SK-N-SH (cell line): ENCODE data around the gene PSD.

Experiments used
- ELF1 ChIP-seq: IDR thresholded peaks from 2 replicates; pipeline ENCODE4 v1.4.0; 2012
- EP300 ChIP-seq, 2 experiments: IDR thresholded peaks; 2 replicates each; pipeline versions ENCODE4 v1.4.0 to v1.6.1; 2012; ENCODE audit warnings: borderline replicate concordance in 1 of 2, low read depth in 1 of 2, low read length in 1 of 2
- JUND ChIP-seq: IDR thresholded peaks from 2 replicates; pipeline ENCODE4 v1.4.0; 2012
- MXI1 ChIP-seq: IDR thresholded peaks from 2 replicates; pipeline ENCODE4 v1.6.1; 2012; ENCODE audit warnings: mild to moderate bottlenecking, low read depth, low read length, improper control_type of control experiment
- POLR2AphosphoS5 ChIP-seq: IDR thresholded peaks from 2 replicates; pipeline ENCODE4 v1.6.1; 2012; ENCODE audit warnings: low read depth, low read length
- RCOR1 ChIP-seq: fragments of 150-350 bp; IDR thresholded peaks from 2 replicates; pipeline ENCODE4 v1.6.1; 2017; ENCODE audit warnings: antibody characterized with exemption, low read length
- RFX5 ChIP-seq: IDR thresholded peaks from 2 replicates; pipeline ENCODE4 v1.6.1; 2012; ENCODE audit warnings: mild to moderate bottlenecking, improper control_type of control experiment, low read length
- RXRA ChIP-seq: IDR thresholded peaks from 2 replicates; pipeline ENCODE4 v1.4.0; 2012; ENCODE audit warnings: low read depth, mild to moderate bottlenecking, borderline replicate concordance
- SIN3A ChIP-seq: IDR thresholded peaks from 2 replicates; pipeline ENCODE4 v1.6.1; 2012; ENCODE audit warnings: low read depth, mild to moderate bottlenecking, low read length, moderate library complexity, borderline replicate concordance
- SMC3 ChIP-seq: IDR thresholded peaks from 2 replicates; pipeline ENCODE4 v1.6.1; 2012; ENCODE audit warnings: low read depth, low read length, improper control_type of control experiment
- TEAD4 ChIP-seq: IDR thresholded peaks from 2 replicates; pipeline ENCODE4 v1.4.0; 2012; ENCODE audit warnings: mild to moderate bottlenecking, borderline replicate concordance; ENCODE audit not compliant: insufficient read depth
- TF ChIP-seq, protein P1 (sequence below): fragments of 200-600 bp; sonication (generic); IDR thresholded peaks from 2 replicates; pipeline ENCODE4 v1.6.1; 2017; ENCODE audit warnings: antibody characterized with exemption, mild to moderate bottlenecking, moderate library complexity
- TF ChIP-seq, protein P2 (sequence below): fragments of 150-350 bp; IDR thresholded peaks from 2 replicates; pipeline ENCODE4 v1.6.1; 2017; ENCODE audit warnings: antibody characterized with exemption, low read length, low read depth, borderline replicate concordance

DNA sequence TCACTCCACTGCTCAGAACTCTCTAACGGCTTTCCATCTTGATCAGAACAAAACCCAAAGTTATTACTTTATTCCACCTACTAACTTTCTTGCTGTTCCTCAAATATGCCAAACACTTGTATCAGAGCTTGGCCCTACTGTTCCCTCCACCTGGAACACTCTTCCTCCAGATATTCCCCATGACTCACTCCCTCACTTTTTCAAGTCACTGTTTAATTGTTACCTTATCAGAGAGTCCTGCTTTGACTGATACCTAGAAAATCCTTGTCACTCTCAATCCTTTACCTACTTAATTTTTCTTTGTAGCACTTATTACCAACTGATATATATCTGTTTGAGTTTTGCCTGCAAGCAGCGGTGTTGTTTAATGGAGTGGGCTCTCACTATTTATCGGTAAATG, 28.7 kb downstream of the PSD start:
- TF ChIP-seq, protein P1, sequence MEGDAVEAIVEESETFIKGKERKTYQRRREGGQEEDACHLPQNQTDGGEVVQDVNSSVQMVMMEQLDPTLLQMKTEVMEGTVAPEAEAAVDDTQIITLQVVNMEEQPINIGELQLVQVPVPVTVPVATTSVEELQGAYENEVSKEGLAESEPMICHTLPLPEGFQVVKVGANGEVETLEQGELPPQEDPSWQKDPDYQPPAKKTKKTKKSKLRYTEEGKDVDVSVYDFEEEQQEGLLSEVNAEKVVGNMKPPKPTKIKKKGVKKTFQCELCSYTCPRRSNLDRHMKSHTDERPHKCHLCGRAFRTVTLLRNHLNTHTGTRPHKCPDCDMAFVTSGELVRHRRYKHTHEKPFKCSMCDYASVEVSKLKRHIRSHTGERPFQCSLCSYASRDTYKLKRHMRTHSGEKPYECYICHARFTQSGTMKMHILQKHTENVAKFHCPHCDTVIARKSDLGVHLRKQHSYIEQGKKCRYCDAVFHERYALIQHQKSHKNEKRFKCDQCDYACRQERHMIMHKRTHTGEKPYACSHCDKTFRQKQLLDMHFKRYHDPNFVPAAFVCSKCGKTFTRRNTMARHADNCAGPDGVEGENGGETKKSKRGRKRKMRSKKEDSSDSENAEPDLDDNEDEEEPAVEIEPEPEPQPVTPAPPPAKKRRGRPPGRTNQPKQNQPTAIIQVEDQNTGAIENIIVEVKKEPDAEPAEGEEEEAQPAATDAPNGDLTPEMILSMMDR: no peak
- TF ChIP-seq ELF1: no peak
- no peak for TF ChIP-seq EP300 (IDR thresholded peaks at IDR 0.05; ENCODE audit: borderline replicate concordance in 1 of 2, low read depth in 1 of 2, low read length in 1 of 2)
- TF ChIP-seq RCOR1: no peak
- TF ChIP-seq TEAD4: no peak
- no peak for TF ChIP-seq POLR2AphosphoS5
- no peak for TF ChIP-seq JUND
- no peak for TF ChIP-seq RFX5
- TF ChIP-seq SMC3: no peak
- no peak for TF ChIP-seq SIN3A
- no peak for TF ChIP-seq RXRA
- TF ChIP-seq, protein P2, sequence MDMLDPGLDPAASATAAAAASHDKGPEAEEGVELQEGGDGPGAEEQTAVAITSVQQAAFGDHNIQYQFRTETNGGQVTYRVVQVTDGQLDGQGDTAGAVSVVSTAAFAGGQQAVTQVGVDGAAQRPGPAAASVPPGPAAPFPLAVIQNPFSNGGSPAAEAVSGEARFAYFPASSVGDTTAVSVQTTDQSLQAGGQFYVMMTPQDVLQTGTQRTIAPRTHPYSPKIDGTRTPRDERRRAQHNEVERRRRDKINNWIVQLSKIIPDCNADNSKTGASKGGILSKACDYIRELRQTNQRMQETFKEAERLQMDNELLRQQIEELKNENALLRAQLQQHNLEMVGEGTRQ: no peak
- no peak for TF ChIP-seq MXI1
